Esophagus squamous epithelium (tissue), 5 donors: Measurements from ENCODE around the gene ZNRF1. TPM values are rescaled to one million over a fixed set of nuclear protein-coding genes. Genes with fewer than 3 reads are reported as not detected.
A peak's percentile ranks its signal among the peaks of the same experiment; 100 is the strongest.

ENCODE experiments used
- DNase-seq: peaks from one replicate; lab custom pipeline; 2025; lab: John Stamatoyannopoulos, UW
- H3K27ac ChIP-seq, 4 donors: fragments of 200-600 bp; sonication (generic); one replicate each; pipeline ENCODE4 v1.5.1; 2016 to 2019; ENCODE audit warnings: mild to moderate bottlenecking in 1 of 4
- H3K27me3 ChIP-seq, 4 donors: fragments of 200-600 bp; sonication (generic); 1 replicate in 3 of 4; 2 replicates in 1 of 4; pipeline versions ENCODE4 v1.5.1 to v1.6.0; 2017 to 2021; ENCODE audit warnings: antibody characterized with exemption in 1 of 4
- H3K36me3 ChIP-seq, 3 donors: fragments of 200-600 bp; sonication (generic); one replicate each; pipeline ENCODE4 v1.5.1; 2016 to 2019
- H3K4me1 ChIP-seq, 3 donors: fragments of 200-600 bp; sonication (generic); one replicate each; pipeline ENCODE4 v1.5.1; 2017 to 2019
- H3K4me3 ChIP-seq, 4 donors: fragments of 200-600 bp; sonication (generic); 1 replicate in 3 of 4; 2 replicates in 1 of 4; pipeline ENCODE4 v1.5.1; 2016 to 2019; ENCODE audit warnings: mild to moderate bottlenecking in 2 of 4, moderate library complexity in 1 of 4
- H3K9me3 ChIP-seq, 3 donors: fragments of 200-600 bp; sonication (generic); one replicate each; pipeline ENCODE4 v1.5.1; 2016 to 2019
- CTCF ChIP-seq, 6 experiments: fragments of 450-650 bp in 4 of 6; fragments of 200-600 bp in 2 of 6; sonication (generic) in 2 of 6; IDR thresholded peaks; one replicate each; pipeline ENCODE4 v1.5.1; 2016 to 2019; ENCODE audit warnings: antibody characterized with exemption in 6 of 6, mild to moderate bottlenecking in 4 of 6, moderate library complexity in 4 of 6
- POLR2A ChIP-seq, 4 donors: fragments of 450-650 bp; IDR thresholded peaks; one replicate each; pipeline ENCODE4 v1.6.1; 2017; ENCODE audit warnings: antibody characterized with exemption in 4 of 4, mild to moderate bottlenecking in 4 of 4, moderate library complexity in 3 of 4
- WGBS, 2 donors: methylation state at CpG; one replicate each; pipeline ENCODE4 v1.1.5; 2018; 5-methylcytosine and 5-hydroxymethylcytosine counted together
- intact Hi-C: fragments of 100-400 bp; cut with DNase I; formaldehyde crosslinking; loops from one replicate; pipeline ENCODE4 v1.15.0; 2022
- total RNA-seq, 4 donors: library from RNA; depleted of rRNA; stranded (reverse); fragments of >200 nt; gene quantifications; one replicate each; pipeline ENCODE4 v1.1.0, GENCODE V29; 2016
- donor health status: DM: yes; HTN: yes; CAD: no.

The ZNRF1 gene
- total RNA-seq, 4 donors from 2014 or later, result 28.0 to 67.4 (median 33.5) TPM

GRCh38 chr16:75080205-75081029, 81.6 kb downstream of the ZNRF1 start:
- DNase-seq, result no peak
- H3K36me3 ChIP-seq, result no peaks in the 10 kb centered on the region
- WGBS, 2 donors, result 75 to 83% methylated on average over 1 to 7 of the region's 8 CpGs
- TF ChIP-seq POLR2A (IDR thresholded peaks at IDR 0.05) (no peak), CTCF (IDR thresholded peaks at IDR 0.05) (no peak)
- peaks cover 8 to 58% (median 18%) of the 10 kb centered on the region in 3 donors for H3K4me1 ChIP-seq
- intact Hi-C loops, result no loop called here
- no peaks in the 10 kb centered on the region for H3K9me3 ChIP-seq
- H3K27me3 ChIP-seq, result no peaks in the 10 kb centered on the region
- peak overlapping the region in 2 of 4 donors; percentile 1 to 43 for H3K27ac ChIP-seq
- no peak overlapping the region for H3K4me3 ChIP-seq

DNA sequence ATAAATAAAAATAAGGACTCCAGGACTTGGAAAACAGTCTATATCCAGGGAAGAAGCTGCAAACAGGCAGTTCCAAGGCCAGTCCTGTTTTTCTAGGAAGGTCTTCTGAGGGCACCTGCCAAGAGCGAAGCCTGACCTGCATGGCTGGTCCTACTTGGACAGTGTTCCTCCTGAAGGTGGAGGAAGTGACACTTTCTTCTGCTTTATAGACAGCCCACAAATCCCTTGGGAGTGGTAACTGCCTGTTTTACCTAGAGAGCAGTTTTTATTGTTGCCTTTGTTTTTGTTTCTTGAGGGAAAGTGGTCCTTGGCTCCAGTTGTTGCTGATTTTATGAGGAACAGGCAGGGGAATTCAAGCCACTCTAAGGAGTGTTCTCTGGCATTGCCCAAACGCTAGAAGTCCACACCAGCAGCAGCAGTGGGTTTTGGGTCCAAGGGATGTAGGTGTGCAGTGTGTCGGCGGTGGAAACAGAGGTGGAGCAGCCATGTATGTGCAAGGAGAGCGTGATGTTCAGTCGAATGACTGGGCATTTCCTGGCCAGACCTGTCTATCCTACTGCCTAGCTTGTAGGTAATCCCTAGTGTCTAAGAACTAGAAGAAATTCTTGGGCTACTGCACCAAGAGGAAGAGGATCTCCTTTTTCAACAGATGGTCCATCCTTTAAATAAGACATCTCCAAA, 82.5 kb downstream of the ZNRF1 start:
- Histone ChIP-seq H3K4me1 (peaks cover 8 to 53% (median 17%) of the 10 kb centered on the region in 3 donors), H3K4me3 (no peak overlapping the region), H3K9me3 (no peaks in the 10 kb centered on the region), H3K27me3 (no peaks in the 10 kb centered on the region), H3K27ac (peak overlapping the region in 3 of 4 donors; percentile 1 to 30 (median 9)), H3K36me3 (no peaks in the 10 kb centered on the region)
- no peak for DNase-seq
- intact Hi-C loops, result no loop called here
- TF ChIP-seq POLR2A (IDR thresholded peaks at IDR 0.05), result no peak
- no peak for TF ChIP-seq CTCF (IDR thresholded peaks at IDR 0.05)
- 61 to 72% methylated on average over 3 to 5 of the region's 6 CpGs for WGBS, 2 donors

DNA sequence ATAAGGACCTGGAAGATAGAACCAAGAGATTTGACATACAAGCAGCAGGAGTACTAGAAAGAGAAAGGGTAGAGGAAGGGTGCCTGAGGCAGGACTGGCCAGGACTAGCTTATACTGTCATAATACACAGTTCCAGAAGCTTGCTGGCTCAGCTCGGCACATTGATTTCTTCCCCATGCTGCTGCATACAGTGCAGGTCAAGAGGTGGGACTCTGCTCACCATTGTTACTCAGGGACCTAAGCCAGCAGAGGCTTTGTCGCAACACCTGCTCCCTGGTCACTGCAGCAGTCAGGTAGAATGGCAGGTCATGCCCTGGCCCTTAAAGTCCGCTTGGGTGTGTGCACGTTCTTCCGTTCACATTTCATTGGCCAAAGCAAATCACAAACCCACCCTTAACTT, 85.0 kb downstream of the ZNRF1 start:
- Histone ChIP-seq H3K27me3 (no peaks in the 10 kb centered on the region), H3K27ac (peak overlapping the region in 1 of 4 donors; percentile 47), H3K4me1 (peaks cover 26 to 76% (median 38%) of the 10 kb centered on the region in 3 donors), H3K9me3 (no peaks in the 10 kb centered on the region), H3K4me3 (no peak overlapping the region), H3K36me3 (no peaks in the 10 kb centered on the region)
- TF ChIP-seq CTCF (IDR thresholded peaks at IDR 0.05) (no peak), POLR2A (IDR thresholded peaks at IDR 0.05) (no peak)
- WGBS, 2 donors, result 62 to 87% methylated on average over 2 to 5 of the region's 5 CpGs
- DNase-seq, result no peak
- intact Hi-C loops, result no loop called here

DNA sequence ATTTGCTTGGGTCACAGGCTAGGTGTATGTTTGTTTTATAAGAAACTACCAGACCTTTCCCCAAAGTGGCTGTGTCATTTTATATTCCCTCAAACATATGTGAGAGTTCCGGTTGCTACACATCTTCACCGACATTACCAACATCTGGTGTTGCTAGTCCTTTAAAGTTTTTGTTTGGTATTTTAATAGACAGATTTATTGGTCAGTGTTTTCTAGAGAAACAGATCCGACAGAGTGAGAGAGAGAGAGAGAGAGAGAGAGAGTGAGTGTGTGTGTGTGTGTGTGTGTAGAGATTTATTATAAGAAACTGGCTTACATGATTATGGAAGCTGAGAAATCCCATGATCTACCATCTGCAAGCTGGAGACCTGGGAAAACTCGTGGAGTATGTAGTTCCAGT, 86.7 kb downstream of the ZNRF1 start:
- Histone ChIP-seq H3K27ac (no peak overlapping the region), H3K4me3 (no peak overlapping the region), H3K36me3 (no peaks in the 10 kb centered on the region), H3K9me3 (no peaks in the 10 kb centered on the region), H3K4me1 (peaks cover 26 to 79% (median 38%) of the 10 kb centered on the region in 3 donors), H3K27me3 (no peaks in the 10 kb centered on the region)
- no peak for DNase-seq
- intact Hi-C loops, result no loop called here
- 77 to 83% methylated on average over 3 to 4 of the region's 4 CpGs for WGBS, 2 donors
- TF ChIP-seq POLR2A (IDR thresholded peaks at IDR 0.05) (no peak), CTCF (IDR thresholded peaks at IDR 0.05) (no peak)

DNA sequence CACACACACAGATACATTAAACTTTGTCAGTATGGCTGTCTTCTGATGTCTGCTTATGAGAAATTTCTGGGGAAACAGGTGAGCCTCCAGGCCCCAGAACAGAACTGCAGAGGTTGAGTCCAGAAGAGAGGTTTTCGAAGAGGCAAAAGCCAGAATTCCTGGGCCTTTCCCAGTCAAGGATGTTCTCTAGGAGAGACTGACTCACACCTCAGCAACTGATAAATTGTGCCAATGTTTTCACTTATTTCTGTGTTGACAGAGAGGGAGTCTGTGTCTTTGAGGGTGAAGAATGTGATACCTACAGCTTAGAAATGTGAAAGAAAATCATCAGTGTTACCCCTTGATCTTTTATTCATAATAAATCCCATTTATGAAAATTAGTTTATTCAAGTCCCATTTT, 87.5 kb downstream of the ZNRF1 start:
- WGBS, 2 donors, result 29 to 58% methylated on average over 1 of the region's 1 CpG
- Histone ChIP-seq H3K9me3 (no peaks in the 10 kb centered on the region), H3K36me3 (no peaks in the 10 kb centered on the region), H3K4me1 (peaks cover 21 to 79% (median 36%) of the 10 kb centered on the region in 3 donors), H3K4me3 (no peak overlapping the region), H3K27ac (peak overlapping the region in 3 of 4 donors; percentile 67 to 82 (median 82)), H3K27me3 (no peaks in the 10 kb centered on the region)
- no peak for TF ChIP-seq POLR2A (IDR thresholded peaks at IDR 0.05)
- TF ChIP-seq CTCF (IDR thresholded peaks at IDR 0.05), result no peak
- DNase-seq, result no peak
- intact Hi-C loops, result no loop called here
